Measurements from ENCODE around the gene NUDT9. TPM values are rescaled to one million over a fixed set of nuclear protein-coding genes. Genes with fewer than 3 reads are reported as not detected.
A peak's percentile ranks its signal among the peaks of the same experiment; 100 is the strongest.
"Not testable (repeated sequence)": the region's sequence is repeated elsewhere in the genome, so short reads cannot be mapped to it uniquely, and the experiment has no call there.

The NUDT9 gene
- total and polyA plus RNA-seq, 3 experiments from 2014 or later, result 16.0 to 25.2 (median 18.1) TPM

- Histone ChIP-seq H3K4me3 (ENCODE audit: low read length) (no peak overlapping the region), H3K27ac (ENCODE audit: low read depth, low read length) (no peak overlapping the region), H3K36me3 (ENCODE audit: insufficient read depth, low read length) (no peaks in the 10 kb centered on the region), H3K4me1 (ENCODE audit: insufficient read depth, low read length) (peaks cover 33% of the 10 kb centered on the region), H3K27me3 (ENCODE audit: insufficient read depth, low read length, poor library complexity, severe bottlenecking) (no peaks in the 10 kb centered on the region), H3K9me3 (ENCODE audit: low read length) (no peaks in the 10 kb centered on the region)
- no peaks in the 10 kb centered on the region for H3K27me3 Mint-ChIP-seq
- ChIA-PET CTCF (interaction anchor here (1.0 to 4.4 kb wide), 3 partner anchors 9 to 34 kb away, joined by 3 to 25 read pairs (median 7); partner anchors contain the start of gene NUDT9), POLR2A (no interaction called here)
- H3K9me3 Mint-ChIP-seq, result peaks cover 0 to 5% (median 0%) of the 10 kb centered on the region in 5 donors
- H3K27ac Mint-ChIP-seq, result peak overlapping the region in 1 of 8 donors; percentile 3
- H3K36me3 Mint-ChIP-seq, result peaks cover 8 to 25% (median 13%) of the 10 kb centered on the region in 3 donors
- H3K4me3 Mint-ChIP-seq, result peak overlapping the region; percentile 89 to 99 (median 94)
- no peak for DNase-seq
- H3K4me1 Mint-ChIP-seq, result peaks cover 53 to 72% (median 68%) of the 10 kb centered on the region in 3 donors
These were observed 33.5 kb upstream of the NUDT9 start for GRCh38 chr4:87388901-87389300.

DNA sequence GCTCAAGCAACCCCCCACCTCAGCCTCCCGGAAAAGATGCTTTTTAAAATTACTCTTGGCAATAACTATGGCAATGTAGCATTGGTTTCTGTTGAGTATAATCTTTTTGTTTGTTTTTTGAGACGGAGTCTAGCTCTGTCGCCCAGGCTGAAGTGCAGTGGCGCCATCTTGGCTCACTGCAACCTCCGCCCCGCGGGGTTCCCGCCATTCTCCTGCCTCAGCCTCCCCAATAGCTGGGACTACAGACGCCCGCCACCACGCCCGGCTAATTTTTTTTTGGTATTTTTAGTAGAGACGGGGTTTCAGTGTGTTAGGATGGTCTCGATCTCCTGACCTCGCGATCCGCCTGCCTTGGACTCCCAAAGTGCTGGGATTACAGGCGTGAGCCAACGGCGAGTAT lies 32.3 kb upstream of the NUDT9 start:
- H3K4me3 Mint-ChIP-seq, result peak overlapping the region; percentile 89 to 99 (median 94)
- not testable (repeated sequence) for DNase-seq; H3K36me3 ChIP-seq (ENCODE audit: insufficient read depth, low read length); H3K27me3 Mint-ChIP-seq; H3K9me3 ChIP-seq (ENCODE audit: low read length); H3K27me3 ChIP-seq (ENCODE audit: insufficient read depth, low read length, poor library complexity, severe bottlenecking); H3K9me3 Mint-ChIP-seq
- POLR2A ChIA-PET, result interaction anchor here (0.5 to 1.2 kb wide), 3 partner anchors 34 to 455 kb away, joined by 4 to 6 read pairs (median 4); partner anchors contain the start of gene AFF1
- peak overlapping the region; percentile 97 for H3K4me3 ChIP-seq (ENCODE audit: low read length)
- H3K27ac Mint-ChIP-seq, result peak overlapping the region; percentile 57 to 98 (median 93)
- peaks cover 51 to 68% (median 67%) of the 10 kb centered on the region in 3 donors for H3K4me1 Mint-ChIP-seq
- CTCF ChIA-PET, result interaction anchor here (0.9 to 4.4 kb wide), 7 partner anchors 8 to 456 kb away, joined by 3 to 25 read pairs (median 8); partner anchors contain the start of genes AFF1 and NUDT9
- H3K27ac ChIP-seq (ENCODE audit: low read depth, low read length), result peak overlapping the region; percentile 83
- H3K4me1 ChIP-seq (ENCODE audit: insufficient read depth, low read length), result peaks cover 33% of the 10 kb centered on the region
- peaks cover 7 to 19% (median 7%) of the 10 kb centered on the region in 3 donors for H3K36me3 Mint-ChIP-seq

- Histone ChIP-seq H3K4me3 (ENCODE audit: low read length) (peak overlapping the region; percentile 97), H3K9me3 (ENCODE audit: low read length) (no peaks in the 10 kb centered on the region), H3K27me3 (ENCODE audit: insufficient read depth, low read length, poor library complexity, severe bottlenecking) (no peaks in the 10 kb centered on the region), H3K27ac (ENCODE audit: low read depth, low read length) (peak overlapping the region; percentile 83), H3K4me1 (ENCODE audit: insufficient read depth, low read length) (peaks cover 33% of the 10 kb centered on the region), H3K36me3 (ENCODE audit: insufficient read depth, low read length) (no peaks in the 10 kb centered on the region)
- H3K27me3 Mint-ChIP-seq, result no peaks in the 10 kb centered on the region
- no peak for DNase-seq
- peaks cover 4 to 16% (median 5%) of the 10 kb centered on the region in 3 donors for H3K36me3 Mint-ChIP-seq
- H3K4me1 Mint-ChIP-seq, result peaks cover 50 to 67% (median 66%) of the 10 kb centered on the region in 3 donors
- peak overlapping the region; percentile 86 to 98 (median 93) for H3K27ac Mint-ChIP-seq
- peak overlapping the region; percentile 89 to 99 (median 94) for H3K4me3 Mint-ChIP-seq
- ChIA-PET POLR2A (interaction anchor here (0.5 to 1.9 kb wide), 5 partner anchors 32 to 894 kb away, joined by 4 to 38 read pairs (median 4); partner anchors contain the start of genes AFF1, NUDT9 and PPM1K), CTCF (interaction anchor here (0.7 to 4.4 kb wide), 12 partner anchors 9 to 456 kb away, joined by 3 to 25 read pairs (median 4); partner anchors contain the start of genes AFF1 and NUDT9)
- peaks cover 0 to 5% (median 0%) of the 10 kb centered on the region in 5 donors for H3K9me3 Mint-ChIP-seq
These were observed 31.9 kb upstream of the NUDT9 start for GRCh38 chr4:87390551-87390890.

DNA sequence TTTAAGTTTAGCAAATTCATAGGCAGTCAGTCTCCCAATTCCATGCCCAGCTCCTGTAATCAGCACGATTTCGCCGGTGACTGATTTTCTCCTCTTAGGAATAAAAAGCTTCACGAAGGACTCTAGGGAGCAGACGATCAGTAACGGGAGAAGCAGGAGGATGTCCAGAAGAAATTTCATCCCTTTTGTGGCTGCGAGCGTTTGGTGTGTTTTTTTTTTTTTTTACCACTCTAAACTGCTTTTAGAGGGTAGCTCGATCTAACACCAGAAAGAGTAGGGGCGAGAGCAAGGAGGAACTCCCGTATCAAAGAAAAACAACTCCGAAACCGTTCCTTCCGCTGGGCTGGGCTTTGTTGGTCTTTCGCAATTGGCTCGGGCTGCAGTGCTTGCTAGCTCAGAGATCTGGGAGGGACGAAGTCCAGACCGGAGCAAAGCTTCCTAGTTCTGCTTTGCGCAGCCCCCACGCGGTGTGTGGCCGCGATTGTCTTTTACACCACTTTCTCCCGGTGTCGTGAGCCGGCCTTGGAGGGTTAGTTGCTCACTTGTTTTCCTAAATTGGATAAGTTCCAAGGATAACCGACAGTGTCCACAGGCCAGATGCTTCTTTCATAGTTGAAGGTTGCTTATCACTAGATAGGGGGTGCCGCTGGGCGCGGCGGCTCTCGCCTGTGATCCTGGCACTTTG lies 31.3 kb upstream of the NUDT9 start, which contains the start of gene HSD17B11:
HSD17B11 (minus strand) TSS at position 298 of the 685 bp plus-strand sequence; CDS start at position 180, 118 bp downstream.
- POLR2A ChIA-PET, result interaction anchor here (1.1 to 1.9 kb wide), 4 partner anchors 31 to 893 kb away, joined by 4 to 38 read pairs (median 5); partner anchors contain the start of genes AFF1, NUDT9 and PPM1K
- Histone ChIP-seq H3K4me3 (ENCODE audit: low read length) (peak within 1 kb of the TSS; percentile 97), H3K36me3 (ENCODE audit: insufficient read depth, low read length) (no peaks in the 10 kb centered on the region), H3K4me1 (ENCODE audit: insufficient read depth, low read length) (peaks cover 33% of the 10 kb centered on the region), H3K27me3 (ENCODE audit: insufficient read depth, low read length, poor library complexity, severe bottlenecking) (no peaks in the 10 kb centered on the region), H3K9me3 (ENCODE audit: low read length) (no peaks in the 10 kb centered on the region), H3K27ac (ENCODE audit: low read depth, low read length) (peak within 1 kb of the TSS; percentile 83)
- Mint-ChIP-seq H3K4me1 (peaks cover 48 to 64% (median 64%) of the 10 kb centered on the region in 3 donors), H3K9me3 (peaks cover 0 to 5% (median 0%) of the 10 kb centered on the region in 5 donors), H3K36me3 (peaks cover 3 to 16% (median 4%) of the 10 kb centered on the region in 3 donors), H3K4me3 (peak within 1 kb of the TSS; percentile 89 to 99 (median 94)), H3K27me3 (no peaks in the 10 kb centered on the region), H3K27ac (peak within 1 kb of the TSS; percentile 86 to 98 (median 93))
- peak; percentile 69 to 89 (median 81) for DNase-seq
- CTCF ChIA-PET, result interaction anchor here (0.7 to 4.4 kb wide), 11 partner anchors 9 to 457 kb away, joined by 3 to 25 read pairs (median 4); partner anchors contain the start of genes AFF1 and NUDT9

DNA sequence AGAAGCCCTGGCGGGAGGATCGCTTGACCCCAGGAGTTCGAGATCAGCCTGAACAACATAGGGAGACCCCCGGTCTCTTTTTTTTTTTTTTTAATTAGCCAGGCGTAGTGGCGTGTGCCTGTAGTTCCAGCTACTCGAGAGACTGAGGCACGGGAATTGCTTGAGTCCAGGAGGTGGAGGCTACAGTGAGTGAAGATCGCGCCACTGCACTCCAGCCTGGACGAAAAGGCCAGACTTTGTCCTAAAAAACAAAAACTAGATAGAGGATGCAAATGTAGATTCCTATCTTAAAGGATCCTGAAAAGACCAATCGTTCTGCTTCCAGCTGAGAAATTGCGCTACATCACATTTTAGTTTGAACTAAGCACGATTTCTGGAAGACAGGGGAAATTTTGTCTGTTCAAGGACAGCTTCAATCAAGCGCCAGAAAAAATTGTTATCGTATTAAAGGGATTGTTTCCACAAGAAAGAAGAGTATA lies 30.8 kb upstream of the NUDT9 start:
- ChIA-PET CTCF (interaction anchor here (1.0 to 4.4 kb wide), 7 partner anchors 10 to 76 kb away, joined by 3 to 25 read pairs (median 8); partner anchors contain the start of gene NUDT9), POLR2A (interaction anchor here (0.6 to 1.9 kb wide), 5 partner anchors 31 to 892 kb away, joined by 3 to 38 read pairs (median 5); partner anchors contain the start of genes AFF1, NUDT9 and PPM1K)
- H3K27ac Mint-ChIP-seq, result peak overlapping the region; percentile 86 to 98 (median 93)
- H3K9me3 Mint-ChIP-seq, result peaks cover 0 to 5% (median 0%) of the 10 kb centered on the region in 5 donors
- H3K36me3 Mint-ChIP-seq, result peaks cover under 1 to 15% (median 4%) of the 10 kb centered on the region in 3 donors
- Histone ChIP-seq H3K4me3 (ENCODE audit: low read length) (peak overlapping the region; percentile 97), H3K27ac (ENCODE audit: low read depth, low read length) (peak overlapping the region; percentile 83), H3K4me1 (ENCODE audit: insufficient read depth, low read length) (peaks cover 32% of the 10 kb centered on the region), H3K27me3 (ENCODE audit: insufficient read depth, low read length, poor library complexity, severe bottlenecking) (no peaks in the 10 kb centered on the region), H3K36me3 (ENCODE audit: insufficient read depth, low read length) (no peaks in the 10 kb centered on the region), H3K9me3 (ENCODE audit: low read length) (no peaks in the 10 kb centered on the region)
- H3K27me3 Mint-ChIP-seq, result no peaks in the 10 kb centered on the region
- peaks cover 46 to 58% (median 58%) of the 10 kb centered on the region in 3 donors for H3K4me1 Mint-ChIP-seq
- H3K4me3 Mint-ChIP-seq, result peak overlapping the region; percentile 89 to 99 (median 94)
- peak in 1 of 5 donors; percentile 10 for DNase-seq

DNA sequence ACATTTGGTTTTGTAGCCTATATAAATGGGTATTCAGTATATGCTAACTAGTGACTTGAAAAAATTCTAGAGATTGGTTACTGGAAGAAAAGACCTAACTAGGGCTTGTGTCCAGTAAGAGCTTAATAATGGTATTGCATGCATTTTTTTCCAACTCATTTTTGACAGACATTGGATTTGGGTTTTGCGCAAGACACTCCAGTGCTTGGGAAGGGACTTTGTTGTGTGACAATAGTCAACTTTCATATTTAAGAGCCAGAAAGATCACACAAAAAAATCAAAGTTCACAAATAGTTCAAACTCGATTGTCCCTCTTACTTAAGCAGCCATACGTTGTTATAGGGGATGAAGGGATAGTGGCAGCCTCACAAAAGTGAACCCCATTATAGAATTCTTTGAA lies 30.2 kb upstream of the NUDT9 start:
- H3K36me3 Mint-ChIP-seq, result peaks cover 0 to 14% (median 4%) of the 10 kb centered on the region in 3 donors
- H3K9me3 Mint-ChIP-seq, result peaks cover 0 to 5% (median 0%) of the 10 kb centered on the region in 5 donors
- ChIA-PET CTCF (interaction anchor here (3.3 to 4.4 kb wide), 2 partner anchors 15 to 29 kb away, joined by 16 to 25 read pairs; partner anchors contain the start of gene NUDT9), POLR2A (interaction anchor here (0.6 to 1.9 kb wide), 3 partner anchors 30 to 386 kb away, joined by 3 to 38 read pairs (median 5); partner anchors contain the start of gene NUDT9)
- no peaks in the 10 kb centered on the region for H3K9me3 ChIP-seq (ENCODE audit: low read length)
- no peak for DNase-seq
- H3K27me3 ChIP-seq (ENCODE audit: insufficient read depth, low read length, poor library complexity, severe bottlenecking), result no peaks in the 10 kb centered on the region
- H3K4me3 ChIP-seq (ENCODE audit: low read length), result no peak overlapping the region
- H3K4me1 ChIP-seq (ENCODE audit: insufficient read depth, low read length), result peaks cover 27% of the 10 kb centered on the region
- H3K27ac ChIP-seq (ENCODE audit: low read depth, low read length), result no peak overlapping the region
- no peaks in the 10 kb centered on the region for H3K27me3 Mint-ChIP-seq
- peak overlapping the region in 3 of 7 donors; percentile 40 to 97 (median 89) for H3K4me3 Mint-ChIP-seq
- H3K36me3 ChIP-seq (ENCODE audit: insufficient read depth, low read length), result no peaks in the 10 kb centered on the region
- no peak overlapping the region for H3K27ac Mint-ChIP-seq
- H3K4me1 Mint-ChIP-seq, result peaks cover 41 to 53% (median 52%) of the 10 kb centered on the region in 3 donors

DNA sequence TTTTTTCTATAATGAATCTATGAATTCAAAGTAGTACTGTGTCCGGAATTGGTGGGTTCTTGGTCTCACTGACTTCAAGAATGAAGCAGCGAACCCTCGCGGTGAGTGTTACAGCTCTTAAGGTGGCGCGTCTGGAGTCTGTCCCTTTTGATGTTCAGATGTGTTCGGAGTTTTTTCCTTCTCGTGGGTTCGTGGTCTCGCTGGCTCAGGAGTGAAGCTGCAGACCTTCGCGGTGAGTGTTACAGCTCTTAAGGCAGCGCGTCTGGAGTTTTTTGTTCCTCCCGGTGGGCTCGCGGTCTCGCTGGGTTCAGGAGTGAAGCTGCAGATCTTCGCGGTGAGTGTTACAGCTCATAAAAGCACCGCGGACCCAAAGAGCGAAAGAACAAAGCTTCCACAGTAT lies 27.3 kb upstream of the NUDT9 start:
- H3K27me3 Mint-ChIP-seq; H3K4me1 ChIP-seq (ENCODE audit: insufficient read depth, low read length); H3K36me3 Mint-ChIP-seq; H3K27me3 ChIP-seq (ENCODE audit: insufficient read depth, low read length, poor library complexity, severe bottlenecking); H3K9me3 ChIP-seq (ENCODE audit: low read length); H3K27ac ChIP-seq (ENCODE audit: low read depth, low read length); H3K36me3 ChIP-seq (ENCODE audit: insufficient read depth, low read length); H3K4me3 ChIP-seq (ENCODE audit: low read length); H3K9me3 Mint-ChIP-seq; POLR2A ChIA-PET: not testable (repeated sequence)
- H3K27ac Mint-ChIP-seq, result peak overlapping the region; percentile 26 to 89 (median 65)
- CTCF ChIA-PET, result interaction anchor here (1.4 to 2.5 kb wide), 2 partner anchors 12 to 19 kb away, joined by 5 to 11 read pairs; no protein-coding TSS in a partner anchor
- peak overlapping the region; percentile 64 to 89 (median 76) for H3K4me3 Mint-ChIP-seq
- DNase-seq, result peak in 2 of 5 donors; percentile 11 to 34
- H3K4me1 Mint-ChIP-seq, result peaks cover 16 to 25% (median 25%) of the 10 kb centered on the region in 3 donors

Data from CD8-positive, alpha-beta memory T cell (primary cell).